DND-41 (cell line): ENCODE measurements around the gene RXRB.

Experiments
- ATAC-seq: fragments of 200-7000 bp; cut with Tn5 transposase; 3 replicates; pipeline ENCODE4 v1.9.1; 2021; ENCODE audit warnings: low read depth; ENCODE audit not compliant: insufficient read depth
- DNase-seq: peaks from one replicate; pipeline ENCODE4 v3.0.0-alpha.2; 2020
- H2AFZ ChIP-seq: 2 replicates; pipeline ENCODE4 v1.6.0; 2012; ENCODE audit warnings: low read depth, low read length
- H3K27ac ChIP-seq: 2 replicates; pipeline ENCODE4 v1.5.1; 2012; ENCODE audit warnings: low read length, inconsistent platforms
- H3K27me3 ChIP-seq: fragments of 200-600 bp; sonication (generic); 2 replicates; pipeline ENCODE4 v1.6.0; 2012; ENCODE audit warnings: low read length, mild to moderate bottlenecking, inconsistent platforms; ENCODE audit not compliant: insufficient read depth, poor library complexity
- H3K36me3 ChIP-seq: 2 replicates; pipeline ENCODE4 v1.5.1; 2012; ENCODE audit warnings: low read length, inconsistent platforms; ENCODE audit not compliant: insufficient read depth
- H3K4me1 ChIP-seq: 2 replicates; pipeline ENCODE4 v1.5.1; 2012; ENCODE audit warnings: mild to moderate bottlenecking, low read length; ENCODE audit not compliant: insufficient read depth
- H3K4me2 ChIP-seq: 2 replicates; pipeline ENCODE4 v1.6.0; 2012; ENCODE audit warnings: mild to moderate bottlenecking, moderate library complexity, low read length, inconsistent platforms; ENCODE audit not compliant: insufficient read depth
- H3K4me3 ChIP-seq, 2 experiments: fragments of 200-600 bp in 1 of 2; shearing (Covaris generic) in 1 of 2; 2 replicates each; pipeline ENCODE4 v1.5.1; 2012 to 2016; ENCODE audit warnings: inconsistent platforms in 2 of 2, low read length in 2 of 2, mild to moderate bottlenecking in 2 of 2, low read depth in 1 of 2, moderate library complexity in 1 of 2
- H3K79me2 ChIP-seq: 2 replicates; pipeline ENCODE4 v1.6.0; 2012; ENCODE audit warnings: low read length, inconsistent platforms; ENCODE audit not compliant: insufficient read depth
- H3K9ac ChIP-seq: 2 replicates; pipeline ENCODE4 v1.6.0; 2012; ENCODE audit warnings: low read depth, mild to moderate bottlenecking, inconsistent platforms, low read length, moderate library complexity
- H3K9me3 ChIP-seq: 2 replicates; pipeline ENCODE4 v1.5.1; 2012; ENCODE audit warnings: low read length, moderate library complexity, mild to moderate bottlenecking, inconsistent platforms; ENCODE audit not compliant: insufficient read depth, severe bottlenecking
- H4K20me1 ChIP-seq: 2 replicates; pipeline ENCODE4 v1.6.0; 2012; ENCODE audit warnings: low read length; ENCODE audit not compliant: insufficient read depth
- EZH2 ChIP-seq: IDR thresholded peaks from 3 replicates; pipeline ENCODE4 v1.6.1; 2012; ENCODE audit warnings: borderline replicate concordance, low read depth, mild to moderate bottlenecking, moderate library complexity, low read length, inconsistent platforms; ENCODE audit not compliant: severe bottlenecking
- TF ChIP-seq, protein P1 (sequence below): IDR thresholded peaks from 2 replicates; pipeline ENCODE4 v1.5.1; 2012; ENCODE audit warnings: borderline replicate concordance, low read length, moderate library complexity, mild to moderate bottlenecking; ENCODE audit not compliant: poor library complexity, severe bottlenecking; ENCODE audit errors: extremely low read depth

Gene RXRB

DNA sequence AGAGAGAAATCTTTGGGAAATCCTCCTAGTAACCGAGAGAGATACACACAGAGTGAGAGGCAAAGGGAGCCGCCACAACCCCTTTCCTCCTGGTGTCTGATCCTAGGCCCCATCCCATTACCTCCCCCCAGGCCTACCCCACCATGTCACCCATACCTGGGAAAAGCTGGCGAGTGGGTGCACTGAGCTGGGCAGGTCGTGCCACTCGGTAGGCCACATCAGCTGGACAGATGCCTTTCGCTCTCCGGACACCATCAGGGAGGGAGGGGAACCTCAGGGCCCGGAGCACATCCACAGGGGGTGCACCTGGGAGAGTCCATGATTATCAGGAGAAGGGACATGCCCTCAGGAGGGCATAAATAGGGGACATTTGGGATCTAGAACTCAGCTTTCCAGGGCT is 11.3 kb downstream of the RXRB start:
- Histone ChIP-seq H3K9ac (no peak overlapping the region), H2AFZ (no peak overlapping the region), H3K4me1 (peaks cover 2% of the 10 kb centered on the region), H3K36me3 (peaks cover 4% of the 10 kb centered on the region), H3K4me3 (no peak overlapping the region), H3K27ac (no peak overlapping the region), H4K20me1 (0 out of 2 replicates have a peak, but pooled peaks cover 3% of the 10 kb centered on the region), H3K9me3 (no peaks in the 10 kb centered on the region), H3K27me3 (no peaks in the 10 kb centered on the region), H3K79me2 (no peaks in the 10 kb centered on the region), H3K4me2 (no peak overlapping the region)
- TF ChIP-seq, protein P1, sequence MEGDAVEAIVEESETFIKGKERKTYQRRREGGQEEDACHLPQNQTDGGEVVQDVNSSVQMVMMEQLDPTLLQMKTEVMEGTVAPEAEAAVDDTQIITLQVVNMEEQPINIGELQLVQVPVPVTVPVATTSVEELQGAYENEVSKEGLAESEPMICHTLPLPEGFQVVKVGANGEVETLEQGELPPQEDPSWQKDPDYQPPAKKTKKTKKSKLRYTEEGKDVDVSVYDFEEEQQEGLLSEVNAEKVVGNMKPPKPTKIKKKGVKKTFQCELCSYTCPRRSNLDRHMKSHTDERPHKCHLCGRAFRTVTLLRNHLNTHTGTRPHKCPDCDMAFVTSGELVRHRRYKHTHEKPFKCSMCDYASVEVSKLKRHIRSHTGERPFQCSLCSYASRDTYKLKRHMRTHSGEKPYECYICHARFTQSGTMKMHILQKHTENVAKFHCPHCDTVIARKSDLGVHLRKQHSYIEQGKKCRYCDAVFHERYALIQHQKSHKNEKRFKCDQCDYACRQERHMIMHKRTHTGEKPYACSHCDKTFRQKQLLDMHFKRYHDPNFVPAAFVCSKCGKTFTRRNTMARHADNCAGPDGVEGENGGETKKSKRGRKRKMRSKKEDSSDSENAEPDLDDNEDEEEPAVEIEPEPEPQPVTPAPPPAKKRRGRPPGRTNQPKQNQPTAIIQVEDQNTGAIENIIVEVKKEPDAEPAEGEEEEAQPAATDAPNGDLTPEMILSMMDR = no peak
- no peak for TF ChIP-seq EZH2
- no peak for ATAC-seq
- no peak for DNase-seq

DNA sequence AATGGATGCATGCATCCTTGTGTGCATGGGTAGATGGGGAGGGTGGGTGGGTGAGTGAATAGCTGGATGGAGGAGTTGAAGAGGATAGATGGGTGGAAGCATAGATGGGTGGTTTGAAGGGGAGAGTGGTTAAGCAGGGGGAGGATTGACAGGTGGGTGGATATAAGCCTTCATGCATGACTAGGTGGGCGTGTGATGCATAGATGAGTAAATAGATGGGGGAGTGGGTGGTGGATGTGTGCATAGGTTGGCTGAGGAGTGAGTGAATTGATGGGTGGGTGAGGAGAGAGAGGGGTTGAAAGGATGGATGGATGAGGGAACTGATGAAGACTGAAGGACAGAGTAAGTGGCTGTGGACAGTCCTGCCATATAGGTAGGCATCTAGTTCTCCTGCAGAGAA is 12.7 kb downstream of the RXRB start:
- DNase-seq = no peak
- Histone ChIP-seq H3K27me3 (no peaks in the 10 kb centered on the region), H3K36me3 (no peaks in the 10 kb centered on the region), H3K4me1 (peaks cover 16% of the 10 kb centered on the region), H3K27ac (no peak overlapping the region), H4K20me1 (no peaks in the 10 kb centered on the region), H3K4me3 (no peak overlapping the region), H3K9me3 (peaks cover 3% of the 10 kb centered on the region), H2AFZ (no peak overlapping the region), H3K79me2 (no peaks in the 10 kb centered on the region), H3K9ac (no peak overlapping the region), H3K4me2 (no peak overlapping the region)
- TF ChIP-seq, protein P1 = no peak
- TF ChIP-seq EZH2 = no peak
- ATAC-seq = no peak

DNA sequence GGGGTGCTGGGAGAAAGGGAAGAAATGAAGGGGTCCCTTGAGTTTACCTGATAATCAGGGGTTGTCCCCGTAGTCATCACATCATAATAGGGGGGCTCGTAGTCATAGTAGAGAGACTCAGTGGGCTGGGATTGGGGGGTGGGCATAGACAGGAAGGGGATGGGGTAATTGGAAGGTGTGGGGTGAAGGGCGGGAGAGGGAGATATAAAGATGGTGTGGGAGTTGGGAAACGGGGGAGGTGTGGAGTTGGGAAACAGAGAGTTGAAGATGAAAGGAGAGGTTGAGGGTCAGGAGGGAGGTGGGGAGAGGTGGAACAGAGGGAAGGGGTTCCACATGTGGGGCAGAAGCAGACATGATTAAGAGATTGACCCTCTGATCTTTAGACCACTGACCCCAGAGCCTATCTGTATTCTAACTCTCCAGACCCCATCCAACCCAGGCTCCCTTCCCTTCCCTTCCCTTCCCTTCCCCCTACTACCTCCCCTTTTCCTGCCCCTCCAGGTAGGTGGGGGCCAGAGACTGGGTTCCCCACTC is 14.7 kb downstream of the RXRB start:
- Histone ChIP-seq H3K27me3 (no peaks in the 10 kb centered on the region), H2AFZ (no peak overlapping the region), H4K20me1 (no peaks in the 10 kb centered on the region), H3K4me2 (no peak overlapping the region), H3K4me1 (peaks cover 16% of the 10 kb centered on the region), H3K27ac (no peak overlapping the region), H3K36me3 (no peaks in the 10 kb centered on the region), H3K79me2 (no peaks in the 10 kb centered on the region), H3K9me3 (peaks cover 3% of the 10 kb centered on the region), H3K4me3 (no peak overlapping the region), H3K9ac (no peak overlapping the region)
- TF ChIP-seq, protein P1 = no peak
- no peak for TF ChIP-seq EZH2
- DNase-seq (no peak), ATAC-seq (no peak)

DNA sequence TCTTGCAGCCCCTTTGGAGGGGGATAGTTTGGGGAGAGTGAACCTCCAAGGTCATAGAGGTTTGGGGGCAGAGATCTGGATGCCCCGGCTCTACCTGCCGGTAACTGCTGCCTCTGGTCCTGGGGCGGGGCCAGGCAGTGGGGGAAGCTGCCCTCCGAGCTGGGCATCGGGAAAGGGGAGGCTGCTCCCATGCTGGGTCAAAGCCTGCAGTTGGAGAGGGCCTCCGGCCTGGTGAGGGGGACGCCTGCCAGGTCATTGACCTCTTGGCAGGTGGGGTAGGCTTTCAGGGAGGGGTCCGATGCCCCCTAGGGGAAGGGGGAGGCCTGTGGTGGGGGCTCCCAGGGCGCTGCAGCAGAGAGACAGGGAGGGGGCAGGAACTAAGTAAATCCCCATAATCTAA is 15.3 kb downstream of the RXRB start:
- H3K36me3 ChIP-seq = no peaks in the 10 kb centered on the region
- no peaks in the 10 kb centered on the region for H4K20me1 ChIP-seq
- H3K9me3 ChIP-seq = peaks cover 3% of the 10 kb centered on the region
- H3K4me1 ChIP-seq = peaks cover 16% of the 10 kb centered on the region
- H3K9ac ChIP-seq = no peak overlapping the region
- ATAC-seq = no peak
- H3K4me2 ChIP-seq = no peak overlapping the region
- TF ChIP-seq EZH2 = no peak
- TF ChIP-seq, protein P1 = no peak
- no peaks in the 10 kb centered on the region for H3K27me3 ChIP-seq
- DNase-seq = no peak
- no peak overlapping the region for H3K4me3 ChIP-seq
- no peaks in the 10 kb centered on the region for H3K79me2 ChIP-seq
- H2AFZ ChIP-seq = no peak overlapping the region
- no peak overlapping the region for H3K27ac ChIP-seq
